GM12875 (cell line): ENCODE measurements around the gene GALNT17.
"Not testable (repeated sequence)": the region's sequence is repeated elsewhere in the genome, so short reads cannot be mapped to it uniquely, and the experiment has no call there.

ENCODE experiments used
- H3K4me3 ChIP-seq: one replicate; pipeline ENCODE4 v1.5.1; 2011; ENCODE audit warnings: low read depth, low read length, control low read depth
- CTCF ChIP-seq: IDR thresholded peaks from 2 replicates; pipeline ENCODE4 v1.5.1; 2011; ENCODE audit warnings: low read depth, mild to moderate bottlenecking, control low read depth, inconsistent platforms, low read length, moderate library complexity, borderline replicate concordance; ENCODE audit not compliant: insufficient read depth

GALNT17 gene

GRCh38 chr7:71625545-71625944 is 493.6 kb downstream of the GALNT17 start:
- no peak overlapping the region for H3K4me3 ChIP-seq
- no peak for TF ChIP-seq CTCF

GRCh38 chr7:71626206-71626605 is 494.3 kb downstream of the GALNT17 start:
- no peak for TF ChIP-seq CTCF
- no peak overlapping the region for H3K4me3 ChIP-seq

- H3K4me3 ChIP-seq = no peak overlapping the region
- no peak for TF ChIP-seq CTCF
Measured at GRCh38 chr7:71627651-71628050, 495.7 kb downstream of the GALNT17 start.

- H3K4me3 ChIP-seq = no peak overlapping the region
- no peak for TF ChIP-seq CTCF
Measured at GRCh38 chr7:71630516-71630915, 498.6 kb downstream of the GALNT17 start.

GRCh38 chr7:71633551-71634008 is 501.6 kb downstream of the GALNT17 start:
- TF ChIP-seq CTCF = no peak
- no peak overlapping the region for H3K4me3 ChIP-seq

- not testable (repeated sequence) for H3K4me3 ChIP-seq
Measured at GRCh38 chr7:71635849-71636248, 503.9 kb downstream of the GALNT17 start.

- no peak overlapping the region for H3K4me3 ChIP-seq
- no peak for TF ChIP-seq CTCF
Measured at GRCh38 chr7:71636329-71636728, 504.4 kb downstream of the GALNT17 start.

GRCh38 chr7:71637578-71637977 is 505.6 kb downstream of the GALNT17 start:
- no peak for TF ChIP-seq CTCF
- H3K4me3 ChIP-seq = no peak overlapping the region
